K562 (cell line): ENCODE results near the gene TRIM47. TPM values are rescaled to one million over a fixed set of nuclear protein-coding genes. Genes with fewer than 3 reads are reported as not detected.
"Not testable (repeated sequence)": the region's sequence is repeated elsewhere in the genome, so short reads cannot be mapped to it uniquely, and the experiment has no call there.

ENCODE experiments used
- ATAC-seq: fragments of 200-7000 bp; cut with Tn5 transposase; 3 replicates; pipeline ENCODE4 v1.9.1; 2020; ENCODE audit warnings: moderate library complexity
- BruUV-seq: library from RNA; stranded (reverse); fragments of 400-500 nt; replicated peaks from 2 replicates; lab custom pipeline; 2021; lab: Mats Ljungman, UMichigan
- CTCF ChIA-PET: fragments of 300-600 bp; formaldehyde crosslinking; extraction: SDS; loops from one replicate; lab custom pipeline; 2021; ENCODE audit warnings: low intra/inter-chr PET ratio; lab: Yijun Ruan, JAX
- POLR2A ChIA-PET: fragments of 300-600, 350-650 bp; sonication (Branson Sonifier 250); formaldehyde crosslinking; extraction: SDS; loops from one replicate; lab custom pipeline; 2021; ENCODE audit warnings: antibody characterized with exemption, inconsistent platforms; lab: Yijun Ruan, JAX
- DNase-seq, 4 experiments: peaks; one replicate each; pipeline versions ENCODE4 v3.0.0 to v3.0.0-alpha.2; 2011 to 2018; ENCODE audit warnings: low spot score in 3 of 4, mixed read lengths in 3 of 4; ENCODE audit errors: extremely low read depth in 1 of 4
- FAIRE-seq: peaks from 2 replicates; lab custom pipeline; 2011; peaks lifted over from hg19 to GRCh38; lab: Jason Lieb, UNC
- H2AFZ ChIP-seq: 2 replicates; pipeline ENCODE4 v1.6.0; 2011; ENCODE audit warnings: low read depth, low read length, control low read depth, inconsistent platforms
- H3K27ac ChIP-seq: fragments of 200-600 bp; 3 replicates; pipeline ENCODE4 v1.8.0; 2011; ENCODE audit warnings: low read depth, mild to moderate bottlenecking, control low read depth, inconsistent platforms, low read length, moderate library complexity, mixed read lengths; ENCODE audit errors: extremely low read depth
- H3K27me3 ChIP-seq, 2 experiments: fragments of 300-600 bp in 1 of 2; 2 replicates in 1 of 2; 3 replicates in 1 of 2; pipeline versions ENCODE4 v1.6.0 to v1.8.0; 2011; ENCODE audit warnings: inconsistent platforms in 2 of 2, low read length in 2 of 2, mild to moderate bottlenecking in 1 of 2, mixed read lengths in 1 of 2, moderate library complexity in 1 of 2; ENCODE audit not compliant: control insufficient read depth in 2 of 2, insufficient read depth in 2 of 2
- H3K36me3 ChIP-seq: fragments of 300-600 bp; 3 replicates; pipeline ENCODE4 v1.8.0; 2011; ENCODE audit warnings: mild to moderate bottlenecking, low read length, inconsistent platforms; ENCODE audit not compliant: control insufficient read depth, insufficient read depth
- H3K4me1 ChIP-seq, 2 experiments: fragments of 200-600 bp in 1 of 2; replicated peaks in 1 of 2; 2 replicates in 1 of 2; 3 replicates in 1 of 2; pipeline versions ENCODE4 v1.5.1 to v1.8.0; 2011; ENCODE audit warnings: inconsistent platforms in 2 of 2, low read length in 2 of 2, mild to moderate bottlenecking in 1 of 2, mixed read lengths in 1 of 2, moderate library complexity in 1 of 2; ENCODE audit not compliant: control insufficient read depth in 2 of 2, insufficient read depth in 2 of 2
- H3K4me2 ChIP-seq: 2 replicates; pipeline ENCODE4 v1.6.1; 2011; ENCODE audit warnings: low read length, control low read depth, inconsistent platforms, mixed read lengths; ENCODE audit not compliant: insufficient read depth
- H3K4me3 ChIP-seq: fragments of 200-600 bp; sonication (generic), shearing (Covaris generic); 2 replicates; pipeline ENCODE4 v1.5.1; 2016; ENCODE audit warnings: control low read depth, inconsistent platforms
- H3K79me2 ChIP-seq: fragments of 200-600 bp; 3 replicates; pipeline ENCODE4 v1.8.0; 2011; ENCODE audit warnings: low read length, inconsistent platforms; ENCODE audit not compliant: control insufficient read depth, insufficient read depth
- H3K9ac ChIP-seq, 2 experiments: 2 replicates each; pipeline versions ENCODE4 v1.6.0 to v1.6.1; 2011; ENCODE audit warnings: low read depth in 2 of 2, low read length in 2 of 2, control low read depth in 1 of 2, inconsistent platforms in 1 of 2, mild to moderate bottlenecking in 1 of 2, mixed read lengths in 1 of 2; ENCODE audit not compliant: insufficient read depth in 1 of 2
- H3K9me1 ChIP-seq: one replicate; pipeline ENCODE4 v1.6.0; 2011; ENCODE audit warnings: inconsistent platforms, mild to moderate bottlenecking, low read length, moderate library complexity; ENCODE audit not compliant: control insufficient read depth, insufficient read depth
- H3K9me3 ChIP-seq: replicated peaks from 2 replicates; pipeline ENCODE4 v1.5.1; 2011; ENCODE audit warnings: low read depth, low read length, inconsistent platforms; ENCODE audit not compliant: control insufficient read depth, insufficient read depth
- H4K20me1 ChIP-seq: replicated peaks from 2 replicates; pipeline ENCODE4 v1.6.1; 2011; ENCODE audit warnings: low read length, inconsistent platforms, mixed read lengths; ENCODE audit not compliant: control insufficient read depth, insufficient read depth
- ESRRA ChIP-seq: fragments of 450-650 bp; IDR thresholded peaks from 2 replicates; pipeline ENCODE4 v1.6.1; 2014; ENCODE audit warnings: low read depth, mild to moderate bottlenecking, moderate library complexity, borderline replicate concordance
- MEF2A ChIP-seq: IDR thresholded peaks from 2 replicates; pipeline ENCODE4 v1.6.1; 2011; ENCODE audit warnings: low read depth, mild to moderate bottlenecking, low read length, moderate library complexity; ENCODE audit not compliant: control insufficient read depth
- MEF2D ChIP-seq: conservative IDR thresholded peaks from 2 replicates; pipeline ENCODE4 v1.6.1; 2016; ENCODE audit warnings: low read depth, missing genetic modification characterization, missing compliant biosample characterization
- PCBP1 ChIP-seq: fragments of 200-400 bp; formaldehyde crosslinking; IDR thresholded peaks from 2 replicates; pipeline ENCODE4 v1.6.1; 2018; ENCODE audit warnings: mild to moderate bottlenecking, low read depth, low read length; ENCODE audit not compliant: poor library complexity, severe bottlenecking
- POLR2G ChIP-seq: fragments of 200-400 bp; formaldehyde crosslinking; IDR thresholded peaks from 2 replicates; pipeline ENCODE4 v1.6.1; 2017; ENCODE audit warnings: low read depth, mild to moderate bottlenecking, antibody characterized with exemption, low read length, moderate library complexity
- RBFOX2 ChIP-seq: fragments of 200-400 bp; formaldehyde crosslinking; IDR thresholded peaks from 2 replicates; pipeline ENCODE4 v1.6.1; 2017; ENCODE audit warnings: low read depth, mild to moderate bottlenecking, low read length, moderate library complexity
- THRA ChIP-seq: fragments of 450-650 bp; IDR thresholded peaks from 2 replicates; pipeline ENCODE4 v1.6.1; 2017; ENCODE audit warnings: mild to moderate bottlenecking, moderate library complexity
- ZNF764 ChIP-seq: fragments of 250-450 bp; sonication (Bioruptor Pico); IDR thresholded peaks from 2 replicates; pipeline ENCODE4 v1.4.0; 2020; ENCODE audit warnings: low read depth, mild to moderate bottlenecking, moderate library complexity
- WGBS: fragments of 100-300 bp; shearing (Covaris generic); methylation state at CpG from one replicate; pipeline ENCODE4 v1.1.6; 2016; ENCODE audit warnings: low coverage, mixed read lengths; ENCODE audit not compliant: insufficient coverage; ENCODE audit errors: missing lambda C conversion rate; 5-methylcytosine and 5-hydroxymethylcytosine counted together
- in situ Hi-C: fragments of 300-500 bp; cut with MboI; formaldehyde crosslinking; loops from 4 replicates; pipeline ENCODE4 v1.15.0; 2018; ENCODE audit warnings: inconsistent platforms, mixed read lengths
- intact Hi-C: fragments of 100-400 bp; cut with micrococcal nuclease; formaldehyde crosslinking; loops from 2 replicates; pipeline ENCODE4 v1.14.2; 2022
- polyA plus RNA-seq, 8 experiments: library from polyadenylated mRNA; depleted of rRNA in 4 of 8; stranded (reverse) in 5 of 8; unstranded in 3 of 8; fragments of >200 nt; fragmentation: Nextera tagmentation in 2 of 8; fragmentation: Illumina TruSeq in 1 of 8; extraction: Ambion mirVana in 2 of 8; extraction: Trizol in 1 of 8; gene quantifications; 2 replicates each; pipeline versions ENCODE4 v1.2.1 to v1.2.3, GENCODE V29; 2011 to 2014; ENCODE audit warnings: inconsistent platforms in 1 of 8, missing spikeins in 1 of 8
- total RNA-seq, 7 experiments: library from RNA; depleted of rRNA in 6 of 7; stranded (reverse); fragments of >200 nt in 6 of 7; fragmentation: Illumina TruSeq in 2 of 7; extraction: Trizol in 2 of 7; gene quantifications; 2 replicates each; pipeline versions ENCODE4 v1.2.1 to v1.2.3, GENCODE V29; 2011 to 2021; ENCODE audit warnings: low replicate concordance in 1 of 7

Gene TRIM47
- total and polyA plus RNA-seq, 9 of the 15 experiments (the other 6 are each of a cell fraction or from before 2014, with no cell fraction given) = 0.56 to 6.1 (median 3.2) TPM

GRCh38 chr17:75872434-75873351, 5.7 kb downstream of the TRIM47 start:
- peak overlapping the region; percentile 25 for H2AFZ ChIP-seq
- 57% methylated on average over 12 of the region's 13 CpGs for WGBS
- no peaks in the 10 kb centered on the region for H3K79me2 ChIP-seq
- no peak for TF ChIP-seq THRA
- TF ChIP-seq ZNF764 (CRISPR knock-in tag) = no peak
- TF ChIP-seq PCBP1 = peak; percentile 26
- TF ChIP-seq MEF2A = peak; percentile 68; the same call in 1 of the 2 replicates
- TF ChIP-seq ESRRA = peak; percentile 79
- TF ChIP-seq RBFOX2 = peak; percentile 27; the same call in 1 of the 2 replicates
- TF ChIP-seq MEF2D (tag) = 0 out of 2 replicates have a peak, but pooled peaks have one; percentile 65
- 0 out of 2 replicates have a peak, but pooled peaks have one; percentile 37 for TF ChIP-seq POLR2G
- TF ChIP-seq, all 486 proteins: peak for 6
- peak overlapping the region in 1 of 2 experiments; percentile 85; a peak in 2 of 4 replicates for H3K9ac ChIP-seq
- no peak overlapping the region for H3K4me3 ChIP-seq
- peak; percentile 80 for FAIRE-seq
- ATAC-seq = peak; percentile 67
- no TSS peak for BruUV-seq
- H3K36me3 ChIP-seq = no peaks in the 10 kb centered on the region
- peak overlapping the region; percentile 33; the same call in 1 of the 3 replicates for H3K27ac ChIP-seq
- H3K4me1 ChIP-seq = peaks cover 8 to 64% of the 10 kb centered on the region in 2 experiments
- no peak overlapping the region for H3K4me2 ChIP-seq
- H4K20me1 ChIP-seq = no peaks in the 10 kb centered on the region
- no peaks in the 10 kb centered on the region for H3K27me3 ChIP-seq
- intact Hi-C loops (no loop called here), in situ Hi-C loops (no loop called here)
- ChIA-PET POLR2A (interaction anchor here (0.7 to 15.8 kb wide), 10 partner anchors 9 to 108 kb away, joined by 3 to 169 read pairs (median 4); partner anchors contain the start of genes TRIM65 and WBP2), CTCF (no interaction called here)
- no peaks in the 10 kb centered on the region for H3K9me3 ChIP-seq
- no peaks in the 10 kb centered on the region for H3K9me1 ChIP-seq
- peak; percentile 33 to 57 (median 44) for DNase-seq

GRCh38 chr17:75870228-75870627, 8.2 kb downstream of the TRIM47 start:
- H3K9ac ChIP-seq, H3K9me1 ChIP-seq, H3K9me3 ChIP-seq, H3K4me3 ChIP-seq, H3K36me3 ChIP-seq, H3K27me3 ChIP-seq, ATAC-seq, BruUV-seq, H3K27ac ChIP-seq, FAIRE-seq, in situ Hi-C loops, H3K4me2 ChIP-seq, H2AFZ ChIP-seq, CTCF ChIA-PET, DNase-seq, intact Hi-C loops, H4K20me1 ChIP-seq, H3K79me2 ChIP-seq: not testable (repeated sequence)
- POLR2A ChIA-PET = interaction anchor here (0.6 to 15.8 kb wide), 5 partner anchors 11 to 640 kb away, joined by 3 to 169 read pairs (median 4); partner anchors contain the start of gene TRIM65
- H3K4me1 ChIP-seq = peaks cover 12 to 42% of the 10 kb centered on the region in 2 experiments
- 76% methylated on average over 10 of the region's 10 CpGs for WGBS
